Activated CD8-positive, alpha-beta memory T cell treated with anti-CD3 and anti-CD28 coated beads for 36 hours (primary cell): ENCODE data around the gene GAS2L2. TPM values are rescaled to one million over a fixed set of nuclear protein-coding genes. Genes with fewer than 3 reads are reported as not detected.

Experiments
- CTCF ChIA-PET: fragments of 350-600 bp; sonication (Branson Sonifier 250); formaldehyde crosslinking; loops from one replicate; lab custom pipeline; 2021; ENCODE audit warnings: antibody characterized with exemption; lab: Charles Lee
- POLR2A ChIA-PET: fragments of 350-600 bp; sonication (Branson Sonifier 250); formaldehyde crosslinking; loops from one replicate; lab custom pipeline; 2021; ENCODE audit warnings: antibody characterized with exemption; lab: Charles Lee
- total RNA-seq, 2 experiments: library from RNA; stranded (reverse); gene quantifications; one replicate each; pipeline ENCODE4 v1.2.3, GENCODE V29; 2021

The GAS2L2 gene
- total RNA-seq, 2 experiments from 2014 or later: 0.10 to 0.15 TPM

- ChIA-PET POLR2A (no interaction called here), CTCF (interaction anchor here (1.7 kb wide), 1 partner anchor 11 kb away, joined by 8 read pairs; no protein-coding TSS in a partner anchor)
Observed at GRCh38 chr17:35736236-35736635, 16.8 kb downstream of the GAS2L2 start.

DNA sequence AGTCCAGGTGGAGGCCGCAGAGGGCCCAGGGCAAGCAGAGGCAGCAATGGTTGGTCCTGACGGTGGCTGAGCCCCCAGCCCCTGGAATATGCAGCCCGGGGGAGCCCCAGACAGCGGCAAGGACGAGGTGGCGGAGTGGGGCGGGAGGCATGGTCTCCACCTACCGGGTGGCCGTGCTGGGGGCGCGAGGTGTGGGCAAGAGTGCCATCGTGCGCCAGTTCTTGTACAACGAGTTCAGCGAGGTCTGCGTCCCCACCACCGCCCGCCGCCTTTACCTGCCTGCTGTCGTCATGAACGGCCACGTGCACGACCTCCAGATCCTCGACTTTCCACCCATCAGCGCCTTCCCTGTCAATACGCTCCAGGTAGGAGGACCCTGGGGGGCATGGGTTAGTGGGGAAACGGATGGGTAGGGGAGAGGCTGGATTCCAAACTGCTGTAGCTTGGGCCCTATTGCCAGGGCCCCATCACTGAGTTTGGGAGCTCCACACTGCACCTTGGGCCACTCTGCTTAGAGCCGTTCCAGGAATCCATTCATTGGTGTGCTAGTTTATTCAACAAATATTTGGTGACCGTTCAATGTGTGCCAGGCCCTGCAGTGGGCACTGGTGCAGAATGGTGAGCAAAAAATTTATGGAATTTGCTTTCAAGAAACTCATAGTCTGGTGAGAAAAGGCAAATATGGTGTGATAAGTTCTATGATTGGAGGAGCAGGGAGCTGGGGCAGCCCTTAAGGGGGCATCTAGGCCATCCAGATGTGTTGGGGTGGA lies 17.8 kb downstream of the GAS2L2 start:
- POLR2A ChIA-PET: no interaction called here
- CTCF ChIA-PET: interaction anchor here (1.7 kb wide), 1 partner anchor 12 kb away, joined by 8 read pairs; no protein-coding TSS in a partner anchor

DNA sequence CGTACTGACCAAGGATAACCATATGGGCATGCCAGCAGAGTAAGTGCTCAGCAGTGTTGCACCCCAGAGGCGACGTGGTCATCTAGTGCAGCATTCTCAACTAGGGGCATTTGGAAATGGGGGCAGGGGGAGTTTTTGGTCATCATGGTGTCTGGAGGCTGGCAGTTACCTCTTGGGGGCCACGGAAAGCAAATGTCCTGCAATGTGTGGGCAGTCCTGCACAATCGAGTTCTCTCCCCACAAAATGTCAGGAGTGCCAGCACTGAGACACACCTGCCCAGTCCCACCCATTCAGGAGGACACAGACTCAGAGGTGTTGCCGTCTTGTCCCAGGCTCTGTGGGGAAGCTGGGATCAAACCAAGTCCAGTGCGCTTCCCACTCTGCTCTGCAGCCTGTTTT lies 18.6 kb downstream of the GAS2L2 start:
- ChIA-PET CTCF (no interaction called here), POLR2A (no interaction called here)

- CTCF ChIA-PET: interaction anchor here (1.1 to 4.1 kb wide), 2 partner anchors 11 to 14 kb away, joined by 3 to 20 read pairs; no protein-coding TSS in a partner anchor
- POLR2A ChIA-PET: no interaction called here
Observed at GRCh38 chr17:35733366-35733765, 19.7 kb downstream of the GAS2L2 start.

GRCh38 chr17:35732806-35733136 lies 20.3 kb downstream of the GAS2L2 start:
- ChIA-PET CTCF (interaction anchor here (2.5 to 4.1 kb wide), 2 partner anchors 15 to 31 kb away, joined by 8 to 20 read pairs; no protein-coding TSS in a partner anchor), POLR2A (no interaction called here)

GRCh38 chr17:35731917-35732805 lies 20.9 kb downstream of the GAS2L2 start:
- ChIA-PET CTCF (interaction anchor here (2.5 to 4.1 kb wide), 2 partner anchors 15 to 32 kb away, joined by 8 to 20 read pairs; no protein-coding TSS in a partner anchor), POLR2A (no interaction called here)

DNA sequence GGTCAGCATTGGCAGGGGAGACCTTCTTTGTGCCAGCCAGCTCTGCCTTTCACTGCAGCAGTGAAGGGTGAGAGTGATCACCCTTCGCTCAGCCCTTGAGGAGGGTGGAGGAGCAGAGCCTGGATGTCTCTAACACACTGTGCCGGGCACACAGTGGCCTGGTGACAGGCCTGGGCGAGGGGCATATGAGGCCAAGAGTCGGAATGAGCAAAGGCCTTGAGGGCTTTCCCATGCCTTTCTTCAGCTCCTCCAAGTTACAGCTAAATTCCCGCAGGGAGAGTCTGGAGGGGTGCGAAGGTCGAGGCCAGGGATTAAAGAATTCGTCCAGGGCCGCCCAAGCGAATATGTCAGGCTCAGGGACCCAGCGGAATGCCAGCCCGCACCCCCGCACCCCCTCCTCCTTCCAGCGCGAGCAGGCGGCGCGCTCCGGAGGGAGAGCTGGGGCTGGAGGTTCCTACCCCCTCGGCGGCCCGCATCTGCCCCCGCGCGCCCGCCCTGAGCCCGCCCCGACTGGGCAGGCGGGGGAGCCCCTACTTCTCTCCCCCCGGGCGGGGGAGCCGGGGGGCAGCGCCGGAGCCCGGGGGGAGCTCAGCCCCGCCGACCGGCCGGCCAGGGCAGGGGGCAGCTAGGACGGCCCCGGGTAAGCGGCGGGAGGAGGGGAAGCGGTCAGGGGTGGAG lies 21.7 kb downstream of the GAS2L2 start, which contains the start of gene RASL10B:
TSS of gene RASL10B (plus strand) at position 401 of the 678 bp plus-strand sequence. CDS start 3,546 bp downstream, outside the sequence.
- ChIA-PET POLR2A (no interaction called here), CTCF (interaction anchor here (2.5 to 4.1 kb wide), 2 partner anchors 16 to 33 kb away, joined by 8 to 20 read pairs; no protein-coding TSS in a partner anchor)

- CTCF ChIA-PET: interaction anchor here (2.5 to 4.1 kb wide), 2 partner anchors 17 to 33 kb away, joined by 8 to 20 read pairs; no protein-coding TSS in a partner anchor
- POLR2A ChIA-PET: no interaction called here
Observed at GRCh38 chr17:35730400-35731005, 22.5 kb downstream of the GAS2L2 start.

- ChIA-PET POLR2A (no interaction called here), CTCF (no interaction called here)
Observed at GRCh38 chr17:35729405-35729833, 23.6 kb downstream of the GAS2L2 start.

- POLR2A ChIA-PET: no interaction called here
- CTCF ChIA-PET: no interaction called here
Observed at GRCh38 chr17:35728551-35728950, 24.5 kb downstream of the GAS2L2 start.

DNA sequence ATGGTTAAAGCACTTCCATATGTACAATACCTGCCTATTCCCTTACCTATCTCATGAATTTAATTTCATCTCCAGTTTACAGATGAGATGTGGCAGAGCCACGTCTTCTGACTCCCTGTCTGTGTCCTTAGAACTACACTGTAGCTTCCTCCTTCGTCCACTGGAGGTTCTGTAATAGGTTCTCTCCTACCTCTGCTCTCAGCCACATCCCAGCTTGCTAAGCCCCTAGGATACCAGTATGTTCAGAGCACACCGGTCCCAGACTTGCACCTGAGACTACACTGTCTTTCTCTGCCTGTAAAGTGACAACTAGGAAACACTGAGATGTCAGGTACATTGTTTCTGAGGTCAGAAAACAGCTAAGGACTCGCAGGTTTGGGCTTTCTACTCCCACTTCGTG lies 25.4 kb downstream of the GAS2L2 start:
- POLR2A ChIA-PET: no interaction called here
- CTCF ChIA-PET: interaction anchor here (1.6 kb wide), 1 partner anchor 19 kb away, joined by 3 read pairs; no protein-coding TSS in a partner anchor

DNA sequence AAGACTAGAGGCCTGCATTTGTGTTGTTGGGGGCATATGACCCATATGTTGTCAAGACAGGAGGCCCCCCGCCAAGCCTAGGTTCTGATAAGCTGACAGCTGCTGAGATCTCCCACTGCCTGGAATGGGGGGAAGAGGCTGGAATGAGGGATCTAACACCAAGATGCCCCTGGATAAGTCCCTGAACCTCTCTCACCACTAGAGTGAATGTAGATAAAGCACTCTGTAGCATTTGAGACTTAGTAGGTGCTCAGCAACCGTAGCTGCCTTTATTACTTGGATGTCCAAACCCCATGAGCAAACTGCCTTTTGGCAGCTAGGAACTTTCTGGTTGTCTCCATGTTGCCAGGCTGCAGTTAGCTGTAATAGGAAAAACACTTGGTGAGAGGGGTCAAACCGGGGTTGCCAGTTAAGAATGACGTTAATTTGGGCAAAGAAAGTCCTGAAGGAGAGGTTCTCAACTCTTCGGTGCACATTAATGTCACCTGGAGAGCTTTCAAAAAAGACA lies 26.0 kb downstream of the GAS2L2 start:
- POLR2A ChIA-PET: no interaction called here
- CTCF ChIA-PET: interaction anchor here (1.0 to 1.6 kb wide), 2 partner anchors 20 to 37 kb away, joined by 3 to 4 read pairs; no protein-coding TSS in a partner anchor

GRCh38 chr17:35726127-35726952 lies 26.7 kb downstream of the GAS2L2 start:
- ChIA-PET CTCF (interaction anchor here (1.0 to 1.6 kb wide), 3 partner anchors 21 to 38 kb away, joined by 3 to 5 read pairs (median 4); no protein-coding TSS in a partner anchor), POLR2A (no interaction called here)

DNA sequence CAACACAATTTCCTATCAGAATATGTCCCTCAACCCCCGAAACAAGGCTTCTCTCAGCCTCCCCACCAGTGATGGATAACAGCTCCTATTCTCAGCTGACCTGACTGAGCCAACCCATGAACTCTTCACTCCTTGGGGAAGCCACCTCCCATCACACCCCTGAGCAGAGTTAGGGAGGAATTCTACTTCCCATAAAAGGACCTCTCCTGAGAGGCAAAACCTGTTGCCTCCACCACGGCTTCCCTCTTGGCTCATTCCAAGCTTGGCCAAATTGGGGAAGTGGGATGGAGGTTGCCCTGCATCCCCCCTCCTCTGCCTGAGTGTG lies 27.3 kb downstream of the GAS2L2 start:
- ChIA-PET POLR2A (no interaction called here), CTCF (interaction anchor here (1.4 kb wide), 1 partner anchor 22 kb away, joined by 5 read pairs; no protein-coding TSS in a partner anchor)

DNA sequence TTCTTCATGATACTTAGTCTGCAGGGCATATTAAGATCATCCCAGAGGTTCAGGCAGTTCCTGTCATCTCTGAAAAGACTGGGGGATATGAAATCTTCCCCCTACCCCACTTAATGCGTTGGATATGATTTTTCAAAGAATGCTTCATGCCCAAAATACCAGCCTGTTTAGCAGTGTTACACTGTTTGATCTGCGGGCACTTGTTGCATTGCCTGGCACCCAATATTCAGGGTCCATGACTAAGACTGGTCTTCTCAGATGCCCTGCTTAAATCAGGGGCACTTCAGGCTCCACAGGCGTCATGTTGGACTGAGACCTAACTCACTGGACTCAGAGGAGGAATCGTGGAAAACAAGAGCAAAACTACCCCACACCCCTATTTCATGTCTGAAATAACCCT lies 28.0 kb downstream of the GAS2L2 start:
- ChIA-PET POLR2A (no interaction called here), CTCF (interaction anchor here (1.4 kb wide), 1 partner anchor 23 kb away, joined by 5 read pairs; no protein-coding TSS in a partner anchor)

- ChIA-PET POLR2A (no interaction called here), CTCF (no interaction called here)
Observed at GRCh38 chr17:35723735-35724134, 29.3 kb downstream of the GAS2L2 start.

DNA sequence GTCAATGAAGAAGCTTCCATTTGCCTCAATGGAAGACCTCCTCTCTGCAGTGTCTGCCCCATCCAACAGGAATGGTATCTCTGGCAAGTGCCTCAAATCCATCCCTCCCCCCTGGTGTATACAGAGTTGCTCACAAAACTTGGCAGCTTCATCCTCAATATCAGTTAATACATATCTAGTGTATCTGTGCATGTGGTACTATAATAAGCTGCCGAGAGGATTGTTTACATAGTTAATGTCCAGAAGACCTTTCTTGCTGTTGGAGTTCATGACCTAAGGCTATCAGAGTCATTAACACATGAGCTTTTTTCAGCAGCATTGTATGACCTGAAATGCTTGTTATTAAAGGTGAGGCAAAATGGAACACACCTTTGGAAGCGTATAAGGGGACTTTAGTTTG lies 35.6 kb downstream of the GAS2L2 start:
- POLR2A ChIA-PET: no interaction called here
- CTCF ChIA-PET: interaction anchor here (1.2 kb wide), 1 partner anchor 87 kb away, joined by 3 read pairs; no protein-coding TSS in a partner anchor
